GM12864 (cell line): ENCODE data around the gene ESR2.

Experiments used
- DNase-seq: peaks from one replicate; pipeline ENCODE4 v3.0.0-alpha.2; 2011; ENCODE audit warnings: low read depth
- H3K4me3 ChIP-seq: 2 replicates; pipeline ENCODE4 v1.5.1; 2011; ENCODE audit warnings: mild to moderate bottlenecking, low read depth, low read length, control low read depth
- TF ChIP-seq, protein P1 (sequence below): IDR thresholded peaks from 2 replicates; pipeline ENCODE4 v1.5.1; 2011; ENCODE audit warnings: low read depth, mild to moderate bottlenecking, moderate library complexity, low read length, control low read depth, inconsistent platforms; ENCODE audit errors: missing control alignments

The ESR2 gene

DNA sequence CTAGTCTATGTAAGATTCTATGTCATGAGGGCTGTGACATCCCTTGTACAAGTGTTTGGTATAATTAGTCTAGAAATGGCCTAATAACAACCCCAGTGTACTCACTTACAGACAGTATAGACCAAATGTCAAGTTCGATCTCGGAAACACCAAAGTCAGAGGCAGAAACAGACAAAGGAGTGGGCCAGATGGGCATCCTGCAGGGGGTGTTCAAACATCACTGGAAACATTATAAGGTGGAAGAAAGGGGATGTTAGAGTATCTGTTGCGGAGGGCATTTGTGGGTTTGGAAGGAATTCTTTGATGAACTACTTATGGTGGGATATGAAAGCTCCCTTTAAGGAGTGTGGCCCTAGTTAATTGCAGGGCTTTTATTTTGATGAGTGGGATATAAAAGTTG lies 134.6 kb downstream of the ESR2 start:
- no peak for DNase-seq
- TF ChIP-seq, protein P1, sequence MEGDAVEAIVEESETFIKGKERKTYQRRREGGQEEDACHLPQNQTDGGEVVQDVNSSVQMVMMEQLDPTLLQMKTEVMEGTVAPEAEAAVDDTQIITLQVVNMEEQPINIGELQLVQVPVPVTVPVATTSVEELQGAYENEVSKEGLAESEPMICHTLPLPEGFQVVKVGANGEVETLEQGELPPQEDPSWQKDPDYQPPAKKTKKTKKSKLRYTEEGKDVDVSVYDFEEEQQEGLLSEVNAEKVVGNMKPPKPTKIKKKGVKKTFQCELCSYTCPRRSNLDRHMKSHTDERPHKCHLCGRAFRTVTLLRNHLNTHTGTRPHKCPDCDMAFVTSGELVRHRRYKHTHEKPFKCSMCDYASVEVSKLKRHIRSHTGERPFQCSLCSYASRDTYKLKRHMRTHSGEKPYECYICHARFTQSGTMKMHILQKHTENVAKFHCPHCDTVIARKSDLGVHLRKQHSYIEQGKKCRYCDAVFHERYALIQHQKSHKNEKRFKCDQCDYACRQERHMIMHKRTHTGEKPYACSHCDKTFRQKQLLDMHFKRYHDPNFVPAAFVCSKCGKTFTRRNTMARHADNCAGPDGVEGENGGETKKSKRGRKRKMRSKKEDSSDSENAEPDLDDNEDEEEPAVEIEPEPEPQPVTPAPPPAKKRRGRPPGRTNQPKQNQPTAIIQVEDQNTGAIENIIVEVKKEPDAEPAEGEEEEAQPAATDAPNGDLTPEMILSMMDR = no peak
- no peak overlapping the region for H3K4me3 ChIP-seq

DNA sequence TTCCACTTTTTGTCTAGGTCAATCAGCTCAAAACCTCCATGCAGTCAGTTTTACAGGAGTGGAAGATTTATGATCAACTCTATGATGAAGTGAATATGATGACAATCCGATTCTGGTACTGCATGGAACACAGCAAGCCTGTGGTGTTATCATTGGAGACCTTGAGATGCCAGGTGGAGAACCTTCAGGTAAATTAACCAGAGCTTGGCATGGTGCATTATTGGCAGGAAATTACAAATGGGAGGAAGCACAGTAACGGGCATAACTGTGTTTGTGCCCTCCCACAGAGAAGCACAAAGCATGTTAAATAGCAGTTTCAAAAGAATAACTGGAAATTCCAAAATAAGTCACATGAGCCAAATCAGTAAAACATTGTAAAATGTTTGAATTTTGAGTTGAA lies 135.6 kb downstream of the ESR2 start:
- TF ChIP-seq, protein P1 = no peak
- DNase-seq = no peak
- H3K4me3 ChIP-seq = no peak overlapping the region

DNA sequence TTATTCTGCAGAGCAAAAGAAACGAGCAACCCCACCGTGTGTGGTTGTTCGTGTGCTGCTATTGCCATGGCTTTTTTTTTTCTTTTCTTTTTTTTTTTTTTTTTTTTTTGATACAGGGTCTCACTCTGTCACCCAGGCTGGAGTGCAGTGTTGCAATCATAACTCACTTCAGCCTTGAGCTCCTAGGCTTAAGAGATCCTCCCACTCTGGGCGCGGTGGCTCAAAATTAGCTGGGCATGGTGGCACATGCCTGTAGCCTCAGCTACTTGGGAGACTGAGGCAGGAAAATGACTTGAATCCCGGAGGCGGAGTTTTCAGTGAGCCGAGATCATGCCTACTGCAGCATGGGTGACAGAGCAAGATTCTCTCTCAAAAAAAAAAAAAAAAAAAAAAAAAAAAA lies 144.2 kb downstream of the ESR2 start:
- no peak overlapping the region for H3K4me3 ChIP-seq
- no peak for DNase-seq
- TF ChIP-seq, protein P1 = no peak

DNA sequence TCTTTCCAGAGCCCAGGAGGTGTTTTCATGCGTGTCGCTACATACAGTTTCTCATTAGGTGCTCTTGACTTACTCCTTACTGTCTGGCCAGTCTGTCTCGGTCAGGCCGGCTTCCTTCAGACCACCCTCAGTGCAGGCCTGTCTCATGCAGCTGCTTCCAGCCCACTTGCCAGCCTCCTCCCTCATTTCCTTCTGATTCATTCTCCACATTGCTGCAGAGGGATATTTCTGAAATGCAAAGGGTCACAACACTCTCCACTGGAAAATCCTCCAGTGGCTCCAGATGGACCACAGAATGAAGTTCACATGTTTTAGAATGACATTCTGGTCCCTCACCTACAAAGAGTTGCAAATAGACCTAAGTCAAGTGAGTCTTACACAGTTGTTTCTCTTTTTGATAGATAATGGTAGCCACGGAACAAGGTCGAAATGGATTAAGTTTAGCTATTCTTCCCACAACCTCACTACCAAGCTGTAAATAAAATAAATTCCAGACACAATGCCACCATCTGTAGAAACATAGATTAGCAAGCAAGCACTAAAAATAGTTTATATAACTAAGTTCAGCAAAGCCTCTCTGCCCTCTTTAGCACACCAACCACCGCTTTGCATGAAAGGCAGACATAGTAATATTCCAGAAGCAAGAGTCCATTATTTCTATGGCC lies 146.9 kb downstream of the ESR2 start:
- H3K4me3 ChIP-seq = no peak overlapping the region
- TF ChIP-seq, protein P1 = no peak
- DNase-seq = no peak

DNA sequence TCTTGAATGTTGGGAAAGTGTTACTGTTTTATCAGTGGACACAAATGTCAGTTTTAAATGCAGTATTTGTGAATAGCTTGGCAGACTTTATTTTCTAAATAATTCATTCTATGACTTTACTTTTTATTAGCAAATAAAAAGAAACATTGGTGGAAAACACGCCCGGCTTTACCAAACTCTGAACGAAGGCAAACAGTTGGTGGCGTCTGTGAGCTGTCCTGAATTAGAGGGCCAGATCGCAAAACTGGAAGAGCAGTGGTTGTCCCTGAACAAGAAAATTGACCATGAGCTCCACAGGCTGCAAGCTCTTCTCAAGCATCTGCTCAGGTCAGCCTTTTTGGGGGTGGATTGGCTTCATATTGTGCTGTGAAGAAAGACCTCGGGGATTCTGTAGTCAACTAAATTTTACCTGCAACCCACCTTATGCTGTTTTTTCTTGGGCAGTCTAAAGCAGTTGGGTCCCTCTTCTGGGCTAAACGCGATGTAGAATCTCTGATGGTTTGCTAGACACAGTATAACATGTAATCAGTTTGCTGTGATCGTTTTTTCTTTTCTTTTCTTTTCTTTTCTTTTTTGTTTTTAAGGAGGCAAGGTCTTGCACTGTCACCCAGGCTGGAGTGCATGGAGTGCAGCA lies 156.4 kb downstream of the ESR2 start:
- TF ChIP-seq, protein P1 = peak; percentile 18
- no peak for DNase-seq
- H3K4me3 ChIP-seq = no peak overlapping the region

DNA sequence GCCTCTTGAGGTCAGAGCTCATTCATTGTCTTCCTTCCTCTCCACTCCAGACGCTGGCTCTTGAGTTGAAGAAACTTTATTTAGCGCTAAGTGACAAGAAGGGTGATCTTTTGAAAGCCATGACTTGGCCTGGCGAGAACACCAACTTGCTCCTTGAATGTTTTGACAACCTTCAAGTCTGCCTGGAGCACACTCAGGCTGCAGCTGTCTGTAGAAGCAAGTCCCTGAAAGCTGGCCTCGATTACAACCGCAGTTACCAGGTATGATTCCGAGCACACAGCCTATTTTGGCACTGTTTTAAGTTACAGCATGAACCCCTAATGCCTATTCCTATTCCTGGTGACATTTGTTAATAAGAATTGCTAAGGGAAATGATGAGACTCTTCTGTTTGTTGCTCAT lies 167.6 kb downstream of the ESR2 start:
- H3K4me3 ChIP-seq = no peak overlapping the region
- TF ChIP-seq, protein P1 = no peak
- DNase-seq = no peak

DNA sequence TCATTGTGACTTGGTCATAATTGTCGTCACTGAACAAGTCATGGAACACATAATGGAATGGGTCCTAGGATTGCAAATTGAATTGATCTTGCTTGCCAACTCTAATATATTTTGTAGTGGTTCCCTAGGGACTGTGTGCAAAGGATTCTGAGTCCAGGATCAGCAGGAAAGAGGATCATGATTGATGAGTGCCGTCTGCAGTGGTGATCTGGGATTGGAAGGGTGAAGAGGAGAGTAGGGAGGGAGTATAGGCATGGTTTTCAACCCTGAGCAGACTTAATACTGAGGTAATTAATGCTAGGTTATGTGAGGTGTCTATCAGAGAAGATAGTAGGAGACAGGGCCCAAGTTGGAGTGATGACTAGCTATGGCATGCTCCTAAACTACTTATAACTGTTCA lies 168.9 kb downstream of the ESR2 start:
- no peak overlapping the region for H3K4me3 ChIP-seq
- no peak for DNase-seq
- TF ChIP-seq, protein P1 = no peak
